Measurements from ENCODE around the gene CMTM2. TPM values are rescaled to one million over a fixed set of nuclear protein-coding genes. Genes with fewer than 3 reads are reported as not detected.

CMTM2 gene
- total and polyA plus RNA-seq, 11 donors: 0.52 TPM; not detected in 10

- 43 to 50% (median 49%) methylated on average over 6 of the region's 6 CpGs for WGBS, 4 donors
- H3K27ac ChIP-seq: peak overlapping the region in 9 of 12 donors; percentile 84 to 99 (median 93)
- DNase-seq (peak in 1 of 5 donors; percentile 68), ATAC-seq (no peak)
- H3K4me1 ChIP-seq: peaks cover 0 to 73% (median 45%) of the 10 kb centered on the region in 12 donors
- no peaks in the 10 kb centered on the region for H3K27me3 ChIP-seq
- H3K4me3 ChIP-seq: peak overlapping the region in 3 of 12 donors; percentile 65 to 78 (median 66)
- H3K36me3 ChIP-seq: peaks cover 0 to 7% (median 0%) of the 10 kb centered on the region in 9 donors
- no peaks in the 10 kb centered on the region for H3K9me3 ChIP-seq
- TF ChIP-seq CTCF (IDR thresholded peaks at IDR 0.05) (peak in 5 of 12 donors; percentile 5 to 20 (median 6)), POLR2A (IDR thresholded peaks at IDR 0.05) (no peak)
- intact Hi-C loops (cut with DNase I): loop anchor here in 6 of 10 donors (2.0 to 10.0 kb wide), 9 partner anchors 34 to 189 kb away; partner anchors contain the start of gene CMTM3 (in 2 of the 6)
These were observed 27.9 kb upstream of the CMTM2 start for GRCh38 chr16:66551348-66551759.

- Histone ChIP-seq H3K36me3 (peaks cover 0 to 7% (median 0%) of the 10 kb centered on the region in 9 donors), H3K27me3 (no peaks in the 10 kb centered on the region), H3K27ac (peak overlapping the region; percentile 84 to 99 (median 93)), H3K9me3 (no peaks in the 10 kb centered on the region), H3K4me3 (peak overlapping the region; percentile 49 to 78 (median 64)), H3K4me1 (peaks cover 0 to 78% (median 45%) of the 10 kb centered on the region in 12 donors)
- no peak for DNase-seq
- intact Hi-C loops (cut with DNase I): loop anchor here in 8 of 10 donors (2.0 to 10.0 kb wide), 10 partner anchors 35 to 190 kb away; partner anchors contain the start of gene CMTM3 (in 4 of the 8)
- peak in 1 of 4 donors; percentile 2 for ATAC-seq
- no peak for TF ChIP-seq CTCF (IDR thresholded peaks at IDR 0.05)
- no peak for TF ChIP-seq POLR2A (IDR thresholded peaks at IDR 0.05)
- 37 to 43% (median 40%) methylated on average over 7 to 8 of the region's 8 CpGs for WGBS, 4 donors
These were observed 27.4 kb upstream of the CMTM2 start for GRCh38 chr16:66551788-66552285.

- ATAC-seq (peak; percentile 77 to 91 (median 84)), DNase-seq (peak; percentile 88 to 96 (median 91))
- Histone ChIP-seq H3K4me3 (peak within 1 kb of the TSS; percentile 49 to 78 (median 64)), H3K9me3 (no peaks in the 10 kb centered on the region), H3K36me3 (peaks cover 0 to 14% (median 0%) of the 10 kb centered on the region in 9 donors), H3K4me1 (peaks cover 0 to 81% (median 45%) of the 10 kb centered on the region in 12 donors), H3K27me3 (no peaks in the 10 kb centered on the region), H3K27ac (peak within 1 kb of the TSS; percentile 84 to 99 (median 93))
- WGBS, 4 donors: 7 to 11% (median 8%) methylated on average over 60 to 63 of the region's 63 CpGs
- intact Hi-C loops (cut with DNase I): loop anchor here in 8 of 10 donors (2.0 to 10.0 kb wide), 10 partner anchors 35 to 190 kb away; partner anchors contain the start of gene CMTM3 (in 4 of the 8)
- TF ChIP-seq CTCF (IDR thresholded peaks at IDR 0.05): no peak
- peak in 1 of 2 donors; percentile 77 for TF ChIP-seq POLR2A (IDR thresholded peaks at IDR 0.05)
These were observed 26.7 kb upstream of the CMTM2 start, which contains the start of gene CKLF for GRCh38 chr16:66552286-66553177. CKLF (plus strand) TSS chr16:66552576; CDS start chr16:66552716, 140 bp downstream.

Measured in heart left ventricle (tissue), 16 donors.